ENCODE measurements around the gene DCBLD2.

Gene DCBLD2

GRCh38 chr3:98801043-98801747, 100.3 kb downstream of the DCBLD2 start:
- no peak overlapping the region for H3K4me3 ChIP-seq
- H3K27ac ChIP-seq, result no peak overlapping the region

GRCh38 chr3:98800401-98800800, 101.1 kb downstream of the DCBLD2 start:
- H3K27ac ChIP-seq, result peak overlapping the region in 1 of 21 experiments; percentile 9
- H3K4me3 ChIP-seq, result no peak overlapping the region

GRCh38 chr3:98799479-98799878, 102.0 kb downstream of the DCBLD2 start:
- no peak overlapping the region for H3K27ac ChIP-seq
- no peak overlapping the region for H3K4me3 ChIP-seq

GRCh38 chr3:98798820-98799219, 102.7 kb downstream of the DCBLD2 start:
- Histone ChIP-seq H3K4me3 (no peak overlapping the region), H3K27ac (no peak overlapping the region)

GRCh38 chr3:98797905-98798304, 103.6 kb downstream of the DCBLD2 start:
- H3K27ac ChIP-seq, result peak overlapping the region in 1 of 21 experiments; percentile 52
- no peak overlapping the region for H3K4me3 ChIP-seq

GRCh38 chr3:98796334-98796733, 105.2 kb downstream of the DCBLD2 start:
- Histone ChIP-seq H3K4me3 (no peak overlapping the region), H3K27ac (no peak overlapping the region)

GRCh38 chr3:98793971-98794370, 107.5 kb downstream of the DCBLD2 start:
- Histone ChIP-seq H3K4me3 (no peak overlapping the region), H3K27ac (no peak overlapping the region)

- Histone ChIP-seq H3K4me3 (no peak overlapping the region), H3K27ac (no peak overlapping the region)
Measured at GRCh38 chr3:98791341-98792325, 109.9 kb downstream of the DCBLD2 start.

GRCh38 chr3:98788651-98789050, 112.8 kb downstream of the DCBLD2 start:
- H3K27ac ChIP-seq, result peak overlapping the region in 1 of 21 experiments; percentile 0

GRCh38 chr3:98787181-98787580, 114.3 kb downstream of the DCBLD2 start:
- no peak overlapping the region for H3K27ac ChIP-seq
- no peak overlapping the region for H3K4me3 ChIP-seq

More at GRCh38 chr3:98788651-98789050, 112.8 kb downstream of the DCBLD2 start:
- H3K4me3 ChIP-seq, result no peak overlapping the region

GRCh38 chr3:98786364-98787006, 115.0 kb downstream of the DCBLD2 start:
- H3K27ac ChIP-seq, result peak overlapping the region in 3 of 21 experiments; percentile 2 to 55 (median 3)

GRCh38 chr3:98784666-98785600, 116.6 kb downstream of the DCBLD2 start:
- no peak overlapping the region for H3K4me3 ChIP-seq
- H3K27ac ChIP-seq, result peak overlapping the region in 8 of 21 experiments; percentile 1 to 68 (median 36)

More at GRCh38 chr3:98786364-98787006, 115.0 kb downstream of the DCBLD2 start:
- no peak overlapping the region for H3K4me3 ChIP-seq

- H3K4me3 ChIP-seq, result no peak overlapping the region
- H3K27ac ChIP-seq, result peak overlapping the region in 8 of 21 experiments; percentile 5 to 68 (median 26)
Measured at GRCh38 chr3:98784042-98784441, 117.5 kb downstream of the DCBLD2 start.

- Histone ChIP-seq H3K27ac (peak overlapping the region in 1 of 21 experiments; percentile 29), H3K4me3 (no peak overlapping the region)
Measured at GRCh38 chr3:98782824-98783500, 118.5 kb downstream of the DCBLD2 start.

- Histone ChIP-seq H3K27ac (peak overlapping the region in 3 of 21 experiments; percentile 14 to 74 (median 68)), H3K4me3 (no peak overlapping the region)
Measured at GRCh38 chr3:98780343-98780742, 121.2 kb downstream of the DCBLD2 start.

- peak overlapping the region in 12 of 21 experiments; percentile 11 to 76 (median 64) for H3K27ac ChIP-seq
Measured at GRCh38 chr3:98779541-98780335, 121.8 kb downstream of the DCBLD2 start.

GRCh38 chr3:98778852-98779413, 122.6 kb downstream of the DCBLD2 start:
- Histone ChIP-seq H3K27ac (peak overlapping the region in 18 of 21 experiments; percentile 4 to 76 (median 59)), H3K4me3 (no peak overlapping the region)

More at GRCh38 chr3:98779541-98780335, 121.8 kb downstream of the DCBLD2 start:
- no peak overlapping the region for H3K4me3 ChIP-seq
